Left kidney (tissue), 2 donors: ENCODE measurements around the gene LCN6. TPM values are rescaled to one million over a fixed set of nuclear protein-coding genes. Genes with fewer than 3 reads are reported as not detected.
"Not testable (repeated sequence)": the region's sequence is repeated elsewhere in the genome, so short reads cannot be mapped to it uniquely, and the experiment has no call there.

Experiments
- DNase-seq: peaks from one replicate; pipeline ENCODE4 v3.0.0-alpha.2; 2013
- polyA plus RNA-seq: library from polyadenylated mRNA; unstranded; fragments of 120-200 nt; gene quantifications from one replicate; pipeline ENCODE4 v1.2.1, GENCODE V29; 2013; ENCODE audit not compliant: insufficient read length

The LCN6 gene
- polyA plus RNA-seq, 1 donor = not detected

GRCh38 chr9:136724772-136725171, 23.6 kb downstream of the LCN6 start:
- no peak for DNase-seq

DNA sequence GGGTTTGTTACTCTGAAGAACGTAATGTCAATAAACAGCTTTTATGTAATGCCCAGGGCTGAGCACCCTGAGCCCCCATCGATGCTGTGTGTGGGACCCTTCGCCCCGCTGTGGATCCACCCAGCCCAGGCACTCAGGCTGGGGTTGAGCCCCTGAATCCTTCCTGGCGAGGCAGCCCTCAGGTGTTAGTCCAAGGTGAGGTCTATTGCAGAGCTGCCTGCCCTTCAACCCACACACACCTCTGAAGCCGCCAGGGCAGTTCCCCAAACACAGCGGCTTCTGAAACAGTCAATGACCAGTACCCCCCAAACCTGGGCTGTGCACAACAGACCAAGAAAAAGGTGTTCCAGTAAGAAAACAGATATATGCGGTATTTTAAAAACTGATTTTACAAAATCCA, 24.3 kb downstream of the LCN6 start:
- DNase-seq = no peak

GRCh38 chr9:136723362-136723976, 24.9 kb downstream of the LCN6 start:
- DNase-seq = no peak

DNA sequence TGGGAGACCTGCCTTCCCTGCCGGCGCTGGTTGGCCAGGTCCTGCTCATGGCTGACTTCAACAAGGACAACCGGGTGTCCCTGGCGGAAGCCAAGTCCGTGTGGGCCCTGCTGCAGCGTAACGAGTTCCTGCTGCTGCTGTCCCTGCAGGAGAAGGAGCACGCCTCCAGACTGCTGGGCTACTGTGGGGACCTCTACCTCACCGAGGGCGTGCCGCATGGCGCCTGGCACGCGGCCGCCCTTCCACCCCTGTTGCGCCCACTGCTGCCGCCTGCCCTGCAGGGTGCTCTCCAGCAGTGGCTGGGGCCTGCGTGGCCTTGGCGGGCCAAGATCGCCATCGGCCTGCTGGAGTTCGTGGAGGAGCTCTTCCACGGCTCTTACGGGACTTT, 25.4 kb downstream of the LCN6 start:
- no peak for DNase-seq

GRCh38 chr9:136722093-136722968, 26.0 kb downstream of the LCN6 start:
- no peak for DNase-seq

GRCh38 chr9:136721339-136722092, 26.8 kb downstream of the LCN6 start:
- no peak for DNase-seq

- DNase-seq = no peak
These were observed 27.4 kb downstream of the LCN6 start for GRCh38 chr9:136720898-136721338.

GRCh38 chr9:136720251-136720897, 28.0 kb downstream of the LCN6 start:
- no peak for DNase-seq

GRCh38 chr9:136719195-136719880, 29.0 kb downstream of the LCN6 start:
- DNase-seq = no peak

GRCh38 chr9:136718345-136719194, 29.8 kb downstream of the LCN6 start:
- DNase-seq = no peak

- no peak for DNase-seq
These were observed 30.9 kb downstream of the LCN6 start for GRCh38 chr9:136717399-136717798.

DNA sequence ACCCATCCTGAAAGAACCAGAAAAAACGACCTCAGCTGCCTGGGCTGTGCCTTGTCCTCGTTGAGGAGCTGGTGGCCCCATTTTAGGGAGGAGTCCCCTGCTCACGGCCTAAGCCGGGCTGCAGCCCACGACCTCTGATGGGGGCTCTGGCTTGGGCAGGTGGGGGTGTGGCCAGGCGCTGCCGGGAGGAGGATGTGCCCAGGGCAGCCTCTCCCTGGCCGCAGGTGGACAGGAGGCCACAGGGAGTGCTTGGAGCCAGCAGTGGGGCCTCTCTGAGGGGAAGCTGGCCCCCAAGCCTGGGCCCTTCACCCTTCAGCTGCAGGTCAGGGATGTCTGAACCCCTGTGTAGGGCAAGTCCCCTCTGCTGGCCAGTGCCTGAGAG, 33.4 kb downstream of the LCN6 start:
- no peak for DNase-seq

DNA sequence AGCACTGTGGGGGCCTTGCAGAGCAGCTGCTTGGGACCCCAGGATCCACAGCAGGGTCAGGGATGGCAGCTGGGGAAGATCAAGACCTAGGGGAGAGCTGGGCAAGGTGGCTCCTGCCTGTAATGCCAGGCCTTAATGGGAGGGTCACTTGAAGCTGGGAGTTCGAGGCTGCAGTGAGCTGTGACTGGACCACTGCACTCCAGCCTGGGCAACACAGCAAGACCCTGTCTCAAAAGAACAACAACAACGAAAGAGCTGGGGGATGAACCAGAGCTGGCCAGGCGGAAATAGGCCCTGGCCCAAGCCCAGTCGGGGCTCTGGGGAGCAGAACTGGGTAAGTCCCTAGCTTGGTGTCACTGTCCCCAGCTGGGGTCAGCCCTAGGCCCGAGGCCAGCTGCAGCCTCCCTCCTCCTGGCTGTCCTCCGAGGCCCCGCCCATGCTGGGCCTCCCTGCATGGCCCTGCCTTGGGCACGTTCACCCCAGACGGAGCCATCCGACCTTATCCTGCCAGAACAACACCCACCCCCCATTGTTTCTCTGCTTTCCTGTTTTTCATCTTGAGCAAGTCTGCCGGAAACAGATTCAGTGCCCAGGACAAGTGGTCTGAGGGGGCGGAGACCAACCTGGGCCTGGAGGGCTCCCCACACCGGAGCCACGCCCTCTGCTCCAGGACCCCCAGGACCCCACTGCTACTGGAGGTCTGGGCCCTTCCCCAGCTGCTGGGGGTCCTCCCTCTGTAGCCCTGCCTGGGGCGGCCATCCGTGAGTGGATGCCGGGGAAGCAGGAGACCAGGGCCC, 34.0 kb downstream of the LCN6 start:
- no peak for DNase-seq

DNA sequence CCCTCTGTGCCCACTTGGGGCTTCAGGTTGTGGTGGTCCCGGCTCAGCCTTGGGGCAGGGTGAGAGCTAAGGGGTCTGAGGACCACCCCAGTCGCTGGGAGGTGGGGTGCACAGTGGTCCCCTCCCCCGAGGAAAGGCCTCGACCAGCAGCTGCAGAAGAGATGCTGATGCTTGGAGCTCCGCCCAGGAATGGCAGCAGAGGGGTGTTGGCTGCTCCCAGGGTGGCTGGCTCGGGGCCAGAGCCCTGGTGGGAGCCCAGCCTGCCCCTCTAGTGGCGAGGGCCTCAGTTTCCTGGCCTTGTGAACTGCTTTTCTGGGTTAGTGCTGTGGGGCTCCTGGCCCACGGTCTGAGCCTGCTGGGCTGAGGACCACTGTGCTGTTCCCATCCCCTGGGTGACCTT, 34.8 kb downstream of the LCN6 start:
- no peak for DNase-seq

GRCh38 chr9:136712690-136713544, 35.4 kb downstream of the LCN6 start:
- DNase-seq = no peak

GRCh38 chr9:136711751-136712689, 36.3 kb downstream of the LCN6 start, which contains the start of gene DIPK1B:
DIPK1B (plus strand) TSS chr9:136712572; CDS start chr9:136712666, 94 bp downstream.
- DNase-seq = no peak

DNA sequence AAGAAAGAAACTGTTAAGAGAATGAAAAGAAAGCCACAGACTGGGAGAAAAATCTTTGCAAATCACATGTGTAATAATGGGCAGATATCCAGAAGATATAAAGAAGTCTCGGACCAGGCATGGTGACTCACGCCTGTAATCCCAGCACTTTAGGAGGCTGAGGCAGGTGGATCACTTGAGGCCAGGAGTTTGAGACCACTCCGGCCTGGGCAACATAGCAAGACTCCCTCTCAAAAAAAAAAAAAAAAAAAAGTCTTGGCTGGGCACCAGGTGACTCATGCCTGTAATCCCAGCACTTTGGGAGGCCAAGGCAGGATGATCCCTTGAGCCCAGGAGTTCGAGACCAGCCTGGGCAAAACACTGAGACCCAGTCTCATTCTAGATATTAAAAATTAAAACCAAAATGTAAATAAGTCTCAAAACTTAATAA, 37.1 kb downstream of the LCN6 start:
- not testable (repeated sequence) for DNase-seq

- no peak for DNase-seq
These were observed 37.8 kb downstream of the LCN6 start for GRCh38 chr9:136710543-136710942.
